GM19035 (cell line): Measurements from ENCODE around the gene RIPOR3.
"Not testable (repeated sequence)": the region's sequence is repeated elsewhere in the genome, so short reads cannot be mapped to it uniquely, and the experiment has no call there.

ENCODE experiments used
- ATAC-seq: cut with Tn5 transposase; IDR thresholded peaks from one replicate; pipeline ENCODE4 v1.9.1; 2021; ENCODE audit not compliant: unreplicated experiment

RIPOR3 gene

GRCh38 chr20:50659975-50660670, 31.2 kb downstream of the RIPOR3 start:
- ATAC-seq, result no peak

GRCh38 chr20:50658804-50659380, 32.5 kb downstream of the RIPOR3 start:
- ATAC-seq, result no peak

- no peak for ATAC-seq
Observed at GRCh38 chr20:50655311-50655880, 35.9 kb downstream of the RIPOR3 start.

GRCh38 chr20:50654904-50655303, 36.4 kb downstream of the RIPOR3 start:
- ATAC-seq, result no peak

- no peak for ATAC-seq
Observed at GRCh38 chr20:50652702-50653294, 38.5 kb downstream of the RIPOR3 start.

- ATAC-seq, result no peak
Observed at GRCh38 chr20:50651676-50652075, 39.7 kb downstream of the RIPOR3 start.

GRCh38 chr20:50649590-50649989, 41.8 kb downstream of the RIPOR3 start:
- ATAC-seq, result no peak

GRCh38 chr20:50648651-50649050, 42.7 kb downstream of the RIPOR3 start:
- no peak for ATAC-seq

- no peak for ATAC-seq
Observed at GRCh38 chr20:50646483-50646996, 44.8 kb downstream of the RIPOR3 start.

- no peak for ATAC-seq
Observed at GRCh38 chr20:50645253-50646068, 45.9 kb downstream of the RIPOR3 start.

- no peak for ATAC-seq
Observed at GRCh38 chr20:50642288-50642803, 49.0 kb downstream of the RIPOR3 start.

- not testable (repeated sequence) for ATAC-seq
Observed at GRCh38 chr20:50641625-50642287, 49.6 kb downstream of the RIPOR3 start.

- not testable (repeated sequence) for ATAC-seq
Observed at GRCh38 chr20:50639971-50640711, 51.2 kb downstream of the RIPOR3 start.

- not testable (repeated sequence) for ATAC-seq
Observed at GRCh38 chr20:50638015-50638847, 53.1 kb downstream of the RIPOR3 start.

GRCh38 chr20:50636601-50637540, 54.5 kb downstream of the RIPOR3 start:
- no peak for ATAC-seq

- ATAC-seq, result no peak
Observed at GRCh38 chr20:50635676-50636600, 55.4 kb downstream of the RIPOR3 start.
